GM12878 (cell line): ENCODE results near the gene FREM3. TPM values are rescaled to one million over a fixed set of nuclear protein-coding genes. Genes with fewer than 3 reads are reported as not detected.

Source experiments
- ATAC-seq: fragments of 200-7000 bp; cut with Tn5 transposase; 3 replicates; pipeline ENCODE4 v1.9.1; 2020; ENCODE audit warnings: mild to moderate bottlenecking, moderate library complexity
- BruUV-seq: library from RNA; stranded (reverse); fragments of 400-500 nt; replicated peaks from 2 replicates; lab custom pipeline; 2021; lab: Mats Ljungman, UMichigan
- CTCF ChIA-PET: fragments of 300-600 bp; sonication (Branson Sonifier 250); formaldehyde crosslinking; extraction: SDS; loops from one replicate; lab custom pipeline; 2021; ENCODE audit warnings: inconsistent platforms; lab: Yijun Ruan, JAX
- POLR2A ChIA-PET: fragments of 350-600 bp; formaldehyde crosslinking; extraction: SDS; loops from one replicate; lab custom pipeline; 2021; ENCODE audit warnings: inconsistent platforms; lab: Charles Lee
- RAD21 ChIA-PET: fragments of 300-600 bp; sonication (Branson Sonifier 250); formaldehyde crosslinking; loops from one replicate; lab custom pipeline; 2023; ENCODE audit warnings: antibody characterized with exemption; ENCODE audit not compliant: unreplicated experiment; lab: Charles Lee
- SMC1A ChIA-PET: fragments of 300-600 bp; sonication (Branson Sonifier 250); formaldehyde crosslinking; loops from one replicate; lab custom pipeline; 2023; ENCODE audit not compliant: unreplicated experiment, uncharacterized antibody; lab: Charles Lee
- DNase-seq: peaks from one replicate; pipeline ENCODE4 v3.0.0-alpha.2; 2011; ENCODE audit warnings: low read depth, low spot score
- FAIRE-seq: peaks from 3 replicates; lab custom pipeline; 2011; peaks lifted over from hg19 to GRCh38; lab: Jason Lieb, UNC
- H2AFZ ChIP-seq: 2 replicates; pipeline ENCODE4 v1.6.0; 2011; ENCODE audit warnings: low read depth, low read length, control low read depth; ENCODE audit not compliant: control insufficient read depth
- H3K27ac ChIP-seq: 2 replicates; pipeline ENCODE4 v1.5.1; 2011; ENCODE audit warnings: control low read depth; ENCODE audit not compliant: control insufficient read depth, insufficient read depth
- H3K27me3 ChIP-seq, 2 experiments: replicated peaks in 1 of 2; 2 replicates each; pipeline versions ENCODE4 v1.6.0 to v1.6.1; 2011; ENCODE audit warnings: low read length in 1 of 2; ENCODE audit not compliant: control insufficient read depth in 2 of 2, insufficient read depth in 2 of 2
- H3K36me3 ChIP-seq, 2 experiments: 2 replicates each; pipeline ENCODE4 v1.5.1; 2011; ENCODE audit warnings: low read length in 1 of 2; ENCODE audit not compliant: control insufficient read depth in 2 of 2, insufficient read depth in 2 of 2
- H3K4me1 ChIP-seq: 2 replicates; pipeline ENCODE4 v1.6.1; 2011; ENCODE audit warnings: mild to moderate bottlenecking, low read length, moderate library complexity, mixed read lengths; ENCODE audit not compliant: control insufficient read depth, insufficient read depth
- H3K4me2 ChIP-seq: 2 replicates; pipeline ENCODE4 v1.6.0; 2011; ENCODE audit warnings: control low read depth; ENCODE audit not compliant: control insufficient read depth, insufficient read depth
- H3K4me3 ChIP-seq: fragments of 200-600 bp; sonication (generic); 2 replicates; pipeline ENCODE4 v1.5.1; 2016
- H3K79me2 ChIP-seq: 2 replicates; pipeline ENCODE4 v1.6.0; 2011; ENCODE audit warnings: low read length; ENCODE audit not compliant: control insufficient read depth, insufficient read depth
- H3K9ac ChIP-seq: 2 replicates; pipeline ENCODE4 v1.8.0; 2011; ENCODE audit warnings: low read length, control low read depth, mixed read lengths; ENCODE audit not compliant: control insufficient read depth, insufficient read depth
- H3K9me3 ChIP-seq: replicated peaks from 3 replicates; pipeline ENCODE4 v1.5.1; 2011; ENCODE audit warnings: mild to moderate bottlenecking, low read length; ENCODE audit not compliant: control insufficient read depth, insufficient read depth
- H4K20me1 ChIP-seq: 2 replicates; pipeline ENCODE4 v1.6.0; 2011; ENCODE audit not compliant: control insufficient read depth, insufficient read depth
- CBX5 ChIP-seq: sonication (generic); IDR thresholded peaks from 2 replicates; pipeline ENCODE4 v1.6.1; 2016; ENCODE audit warnings: low read depth, moderate library complexity, mild to moderate bottlenecking, inconsistent platforms
- IRF3 ChIP-seq: fragments of 450-650 bp; IDR thresholded peaks from 2 replicates; pipeline ENCODE4 v1.6.1; 2014; ENCODE audit warnings: mild to moderate bottlenecking
- NR2C2 ChIP-seq: IDR thresholded peaks from 2 replicates; pipeline ENCODE4 v1.6.1; 2011; ENCODE audit warnings: borderline replicate concordance, low read depth; ENCODE audit not compliant: control insufficient read depth, insufficient read length
- RCOR1 ChIP-seq: conservative IDR thresholded peaks from 2 replicates; pipeline ENCODE4 v1.6.1; 2012; ENCODE audit warnings: low read depth, low read length, improper control_type of control experiment
- SUZ12 ChIP-seq: fragments of 200-600 bp; sonication (generic); IDR thresholded peaks from one replicate; pipeline ENCODE4 v1.6.1; 2018; ENCODE audit warnings: antibody characterized with exemption, mild to moderate bottlenecking; ENCODE audit not compliant: unreplicated experiment
- TCF12 ChIP-seq: IDR thresholded peaks from 2 replicates; pipeline ENCODE4 v1.6.1; 2011; ENCODE audit warnings: low read depth, mild to moderate bottlenecking, low read length
- WGBS: methylation state at CpG from one replicate; pipeline ENCODE4 v1.1.6; 2016; ENCODE audit warnings: low lambda C conversion rate; ENCODE audit not compliant: insufficient replicate concordance, insufficient coverage; ENCODE audit errors: missing lambda C conversion rate; 5-methylcytosine and 5-hydroxymethylcytosine counted together
- in situ Hi-C: fragments of 300-500 bp; cut with MboI; formaldehyde crosslinking; loops from 9 replicates; pipeline ENCODE4 v1.14.3; 2018; ENCODE audit warnings: mixed read lengths
- intact Hi-C: fragments of 100-400 bp; cut with micrococcal nuclease; formaldehyde crosslinking; loops from one replicate; pipeline ENCODE4 v1.14.2; 2022; ENCODE audit not compliant: unreplicated experiment
- polyA plus RNA-seq, 11 experiments: library from polyadenylated mRNA; depleted of rRNA in 4 of 11; unstranded in 6 of 11; stranded (reverse) in 5 of 11; fragments of >200 nt; fragmentation: Nextera tagmentation in 4 of 11; fragmentation: Illumina TruSeq in 1 of 11; extraction: Ambion mirVana in 4 of 11; extraction: Trizol in 1 of 11; gene quantifications; 1 replicate in 1 of 11; 2 replicates in 10 of 11; pipeline versions ENCODE4 v1.2.1 to v1.2.3, GENCODE V29; 2011 to 2016; ENCODE audit warnings: inconsistent platforms in 2 of 11, missing spikeins in 2 of 11, low read depth in 1 of 11
- total RNA-seq, 4 experiments: library from RNA; depleted of rRNA in 3 of 4; stranded (reverse); fragments of >200 nt in 3 of 4; fragmentation: Illumina TruSeq in 1 of 4; extraction: Trizol in 1 of 4; gene quantifications; 2 replicates each; pipeline versions ENCODE4 v1.2.1 to v1.2.3, GENCODE V29; 2013 to 2021
- TF ChIP-seq, protein P1 (sequence below): IDR thresholded peaks from 2 replicates; pipeline ENCODE4 v1.6.1; 2012; ENCODE audit warnings: low read length, inconsistent platforms

FREM3 gene
- total and polyA plus RNA-seq, 10 of the 15 experiments (the other 5 are each of a cell fraction or from before 2014, with no cell fraction given) = not detected

GRCh38 chr4:143711543-143712154, 11.2 kb upstream of the FREM3 start:
- ATAC-seq = no peak
- TF ChIP-seq RCOR1 = no peak
- TF ChIP-seq TCF12 = no peak
- TF ChIP-seq, protein P1, sequence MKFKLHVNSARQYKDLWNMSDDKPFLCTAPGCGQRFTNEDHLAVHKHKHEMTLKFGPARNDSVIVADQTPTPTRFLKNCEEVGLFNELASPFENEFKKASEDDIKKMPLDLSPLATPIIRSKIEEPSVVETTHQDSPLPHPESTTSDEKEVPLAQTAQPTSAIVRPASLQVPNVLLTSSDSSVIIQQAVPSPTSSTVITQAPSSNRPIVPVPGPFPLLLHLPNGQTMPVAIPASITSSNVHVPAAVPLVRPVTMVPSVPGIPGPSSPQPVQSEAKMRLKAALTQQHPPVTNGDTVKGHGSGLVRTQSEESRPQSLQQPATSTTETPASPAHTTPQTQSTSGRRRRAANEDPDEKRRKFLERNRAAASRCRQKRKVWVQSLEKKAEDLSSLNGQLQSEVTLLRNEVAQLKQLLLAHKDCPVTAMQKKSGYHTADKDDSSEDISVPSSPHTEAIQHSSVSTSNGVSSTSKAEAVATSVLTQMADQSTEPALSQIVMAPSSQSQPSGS = no peak
- no peak for TF ChIP-seq NR2C2
- no peak for TF ChIP-seq CBX5
- no peak for TF ChIP-seq IRF3
- no peak for TF ChIP-seq SUZ12
- Histone ChIP-seq H3K27me3 (no peaks in the 10 kb centered on the region), H3K4me3 (no peak overlapping the region), H3K27ac (no peak overlapping the region), H3K9me3 (no peaks in the 10 kb centered on the region), H3K9ac (no peak overlapping the region), H3K4me2 (no peak overlapping the region), H3K79me2 (no peaks in the 10 kb centered on the region), H3K4me1 (no peaks in the 10 kb centered on the region), H4K20me1 (no peaks in the 10 kb centered on the region), H3K36me3 (no peaks in the 10 kb centered on the region), H2AFZ (no peak overlapping the region)
- no TSS peak for BruUV-seq
- in situ Hi-C loops = no loop called here
- no peak for FAIRE-seq
- ChIA-PET POLR2A (no interaction called here), SMC1A (no interaction called here), CTCF (no interaction called here), RAD21 (no interaction called here)
- intact Hi-C loops = no loop called here
- WGBS = 37% methylated on average over 4 of the region's 4 CpGs
- no peak for DNase-seq
